Testis (tissue), 2 donors: Measurements from ENCODE around the gene SLC4A4.

Experiments
- POLR2A ChIP-seq: fragments of 450-650 bp; IDR thresholded peaks from one replicate; pipeline ENCODE4 v1.6.1; 2017; ENCODE audit warnings: antibody characterized with exemption, mild to moderate bottlenecking, moderate library complexity
- TF ChIP-seq, protein P1 (sequence below), 3 experiments: fragments of 450-650 bp in 2 of 3; fragments of 200-600 bp in 1 of 3; sonication (generic) in 1 of 3; IDR thresholded peaks; one replicate each; pipeline ENCODE4 v1.5.1; 2016 to 2019; ENCODE audit warnings: antibody characterized with exemption in 3 of 3, mild to moderate bottlenecking in 2 of 3, moderate library complexity in 1 of 3

DNA sequence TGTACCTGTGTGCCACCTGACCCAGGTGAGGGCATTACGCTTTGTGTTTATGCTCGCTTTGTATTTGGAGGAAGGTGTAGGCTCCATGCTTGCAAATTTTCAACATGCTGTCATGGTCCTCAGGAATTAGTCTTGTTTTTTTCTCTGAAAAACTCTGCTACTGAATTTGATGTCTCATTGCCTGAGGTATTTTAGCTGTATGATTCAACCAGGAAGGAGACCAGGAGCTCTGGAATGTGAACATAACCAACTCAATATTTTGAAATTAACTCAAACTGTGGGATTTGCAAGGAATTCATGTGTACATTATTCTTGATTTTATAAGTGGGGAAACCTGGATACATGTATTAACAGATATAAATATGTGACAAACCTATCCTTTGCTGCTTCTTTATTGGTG is 134.1 kb downstream of the SLC4A4 start:
- TF ChIP-seq, protein P1, sequence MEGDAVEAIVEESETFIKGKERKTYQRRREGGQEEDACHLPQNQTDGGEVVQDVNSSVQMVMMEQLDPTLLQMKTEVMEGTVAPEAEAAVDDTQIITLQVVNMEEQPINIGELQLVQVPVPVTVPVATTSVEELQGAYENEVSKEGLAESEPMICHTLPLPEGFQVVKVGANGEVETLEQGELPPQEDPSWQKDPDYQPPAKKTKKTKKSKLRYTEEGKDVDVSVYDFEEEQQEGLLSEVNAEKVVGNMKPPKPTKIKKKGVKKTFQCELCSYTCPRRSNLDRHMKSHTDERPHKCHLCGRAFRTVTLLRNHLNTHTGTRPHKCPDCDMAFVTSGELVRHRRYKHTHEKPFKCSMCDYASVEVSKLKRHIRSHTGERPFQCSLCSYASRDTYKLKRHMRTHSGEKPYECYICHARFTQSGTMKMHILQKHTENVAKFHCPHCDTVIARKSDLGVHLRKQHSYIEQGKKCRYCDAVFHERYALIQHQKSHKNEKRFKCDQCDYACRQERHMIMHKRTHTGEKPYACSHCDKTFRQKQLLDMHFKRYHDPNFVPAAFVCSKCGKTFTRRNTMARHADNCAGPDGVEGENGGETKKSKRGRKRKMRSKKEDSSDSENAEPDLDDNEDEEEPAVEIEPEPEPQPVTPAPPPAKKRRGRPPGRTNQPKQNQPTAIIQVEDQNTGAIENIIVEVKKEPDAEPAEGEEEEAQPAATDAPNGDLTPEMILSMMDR (IDR thresholded peaks at IDR 0.05): no peak
- TF ChIP-seq POLR2A: no peak
